ENCODE measurements around the gene TFCP2L1. TPM values are rescaled to one million over a fixed set of nuclear protein-coding genes. Genes with fewer than 3 reads are reported as not detected.
A peak's percentile ranks its signal among the peaks of the same experiment; 100 is the strongest.

The TFCP2L1 gene
- total RNA-seq, 1 experiment from 2014 or later: 1.8 TPM

GRCh38 chr2:121199281-121200010 is 85.6 kb downstream of the TFCP2L1 start:
- no peak for TF ChIP-seq CTCF (conservative IDR thresholded peaks at IDR 0.05)
- no CpG with 5 or more reads among the region's 10 CpGs for WGBS (ENCODE audit: extremely low coverage, insufficient read length, low lambda C conversion rate)
- no peak overlapping the region for H2AK5ac ChIP-seq (ENCODE audit: insufficient read length, low read length)
- H2AFZ ChIP-seq (ENCODE audit: low read length): no peak overlapping the region
- no peak overlapping the region; the same call in 1 of the 2 replicates for H3K14ac ChIP-seq (ENCODE audit: insufficient read depth, low read length)
- H3K9ac ChIP-seq (ENCODE audit: extremely low read depth, insufficient read length, low read length): no peak overlapping the region
- H3K23me2 ChIP-seq (ENCODE audit: insufficient read length, low read depth, low read length, poor library complexity, severe bottlenecking): no peaks in the 10 kb centered on the region
- no peak overlapping the region for H2BK12ac ChIP-seq (ENCODE audit: insufficient read length, low read depth, low read length)
- H4K8ac ChIP-seq (replicated peaks; ENCODE audit: insufficient read length, low read depth, low read length): no peak overlapping the region
- no peak overlapping the region for H2BK120ac ChIP-seq (ENCODE audit: low read depth, low read length, poor library complexity, severe bottlenecking)
- H4K91ac ChIP-seq (ENCODE audit: insufficient read length, low read depth, low read length): no peak overlapping the region
- no peak overlapping the region for H4K5ac ChIP-seq (ENCODE audit: insufficient read length, low read depth, low read length)
- no peak overlapping the region; a peak in 1 of 5 replicates for H3K4me3 Mint-ChIP-seq
- H3K79me1 ChIP-seq (ENCODE audit: insufficient read depth, low read depth, low read length, poor library complexity, severe bottlenecking): no peaks in the 10 kb centered on the region
- no peaks in the 10 kb centered on the region for H3K9me3 ChIP-seq (ENCODE audit: control insufficient read depth, low read depth, low read length)
- no peaks in the 10 kb centered on the region for H3K79me2 ChIP-seq (ENCODE audit: insufficient read depth, low read length)
- H3K4me1 ChIP-seq (ENCODE audit: insufficient read depth, low read length): no peaks in the 10 kb centered on the region
- no peaks in the 10 kb centered on the region for H4K20me1 ChIP-seq (ENCODE audit: control insufficient read depth, insufficient read depth, insufficient read length)
- no peak overlapping the region for H2BK5ac ChIP-seq (ENCODE audit: insufficient read length, low read length)
- H3K4ac ChIP-seq (ENCODE audit: low read depth, low read length): no peak overlapping the region
- no peak overlapping the region for H3K23ac ChIP-seq (ENCODE audit: insufficient read length, low read depth, low read length)
- peak overlapping the region in 1 of 3 experiments; percentile 95; a peak in 1 of 7 replicates for H3K27ac Mint-ChIP-seq
- no peak overlapping the region for H3K27ac ChIP-seq (ENCODE audit: insufficient read length, low read depth, low read length)
- H2BK20ac ChIP-seq (ENCODE audit: low read depth, low read length, poor library complexity, severe bottlenecking): no peak overlapping the region
- H3K27me3 ChIP-seq (ENCODE audit: insufficient read depth, low read length): no peaks in the 10 kb centered on the region
- no peak overlapping the region for H3K18ac ChIP-seq (ENCODE audit: insufficient read length, low read depth, low read length)
- H3K4me2 ChIP-seq (ENCODE audit: insufficient read depth, insufficient read length, low read length): no peak overlapping the region
- DNase-seq: no peak
- peaks cover 11 to 12% of the 10 kb centered on the region in 2 experiments for H3K4me1 Mint-ChIP-seq
- no peaks in the 10 kb centered on the region for H3K9me3 Mint-ChIP-seq
- peaks cover 6% of the 10 kb centered on the region for H3K27me3 Mint-ChIP-seq (ENCODE audit: low read depth)
- no peak overlapping the region for H3T11ph ChIP-seq (ENCODE audit: low read length)
- no peaks in the 10 kb centered on the region for H3K36me3 Mint-ChIP-seq (ENCODE audit: insufficient read depth in 1 of 3, low read depth in 3 of 3)
- H3K56ac ChIP-seq (ENCODE audit: insufficient read length, low read depth, low read length): no peak overlapping the region
- no peak overlapping the region for H2BK15ac ChIP-seq (ENCODE audit: low read depth, low read length)

Data from H9 (cell line).